ENCODE results near the gene ZC3H12D.

The ZC3H12D gene

DNA sequence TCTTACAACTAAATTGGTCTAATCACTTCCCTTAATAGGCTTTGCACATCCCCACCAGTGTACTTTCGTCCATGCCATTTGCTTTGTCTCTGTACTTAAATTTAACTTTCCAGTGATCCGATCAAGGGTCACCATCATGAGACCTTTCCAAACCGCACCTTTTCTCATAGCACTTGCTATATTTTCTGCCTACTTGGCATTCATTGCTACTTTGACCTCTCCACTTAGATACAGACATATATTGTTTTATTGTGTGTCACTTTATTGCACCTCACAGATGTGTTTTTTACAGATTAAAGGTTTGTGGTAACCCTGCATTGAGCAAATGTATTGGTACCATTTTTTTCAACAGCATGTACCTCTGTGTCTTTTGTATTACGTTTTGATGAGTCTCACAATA is 70.0 kb downstream of the ZC3H12D start:
- no peak overlapping the region for H3K27ac ChIP-seq (ENCODE audit: low read depth, low read length, poor library complexity, severe bottlenecking)
- no peaks in the 10 kb centered on the region for H3K4me1 ChIP-seq (ENCODE audit: insufficient read depth, low read length, severe bottlenecking)
- no peaks in the 10 kb centered on the region for H3K27me3 ChIP-seq (ENCODE audit: insufficient read depth, low read length)

DNA sequence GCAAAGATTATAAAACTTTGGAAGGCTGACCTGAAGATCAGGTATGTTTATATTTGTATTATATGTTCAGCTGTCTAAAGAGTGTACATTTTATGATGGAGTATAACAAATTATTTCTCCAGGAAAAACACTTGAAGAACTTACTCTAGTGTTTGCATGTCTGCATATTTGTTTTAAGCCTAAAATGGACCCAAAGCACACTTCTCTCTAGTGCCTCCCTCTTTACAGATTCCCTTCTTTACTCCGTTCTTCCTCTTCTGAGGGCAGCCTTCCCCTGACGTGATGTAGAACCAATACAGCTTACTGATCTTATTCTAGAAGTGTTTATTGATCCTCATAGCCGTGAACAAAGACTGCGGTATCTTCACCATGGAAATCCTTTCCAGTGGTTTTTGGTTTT is 70.8 kb downstream of the ZC3H12D start:
- Histone ChIP-seq H3K9me2 (ENCODE audit: low read depth, low read length) (no peaks in the 10 kb centered on the region), H3K79me2 (ENCODE audit: insufficient read depth, low read length) (no peaks in the 10 kb centered on the region), H3K27ac (ENCODE audit: low read depth, low read length, poor library complexity, severe bottlenecking) (no peak overlapping the region), H3K9me3 (ENCODE audit: low read length) (no peaks in the 10 kb centered on the region), H4K20me1 (ENCODE audit: insufficient read depth, low read length) (no peaks in the 10 kb centered on the region), H3K9ac (ENCODE audit: low read length) (no peak overlapping the region), H3K36me3 (ENCODE audit: insufficient read depth, low read length) (peaks cover 25% of the 10 kb centered on the region), H3K27me3 (ENCODE audit: insufficient read depth, low read length) (no peaks in the 10 kb centered on the region), H3K4me3 (ENCODE audit: low read depth, low read length, poor library complexity, severe bottlenecking) (no peak overlapping the region), H3K4me2 (ENCODE audit: low read length) (no peak overlapping the region), H3F3A (ENCODE audit: insufficient read depth, low read length) (peaks cover 3% of the 10 kb centered on the region; the same call in 1 of the 2 replicates), H2AFZ (ENCODE audit: low read length) (no peak overlapping the region), H3K4me1 (ENCODE audit: insufficient read depth, low read length, severe bottlenecking) (no peaks in the 10 kb centered on the region)
- TF ChIP-seq CTCF (IDR thresholded peaks at IDR 0.05; ENCODE audit: low read length) (no peak), EZH2 (IDR thresholded peaks at IDR 0.05; ENCODE audit: borderline replicate concordance, low read length) (no peak)

More for the DNA sequence above, 70.0 kb downstream of the ZC3H12D start:
- H2AFZ ChIP-seq (ENCODE audit: low read length), result no peak overlapping the region
- no peaks in the 10 kb centered on the region for H4K20me1 ChIP-seq (ENCODE audit: insufficient read depth, low read length)
- H3K9ac ChIP-seq (ENCODE audit: low read length), result no peak overlapping the region
- H3F3A ChIP-seq (ENCODE audit: insufficient read depth, low read length), result peaks cover 3% of the 10 kb centered on the region; the same call in 1 of the 2 replicates
- H3K79me2 ChIP-seq (ENCODE audit: insufficient read depth, low read length), result no peaks in the 10 kb centered on the region
- H3K9me3 ChIP-seq (ENCODE audit: low read length), result no peaks in the 10 kb centered on the region
- H3K4me3 ChIP-seq (ENCODE audit: low read depth, low read length, poor library complexity, severe bottlenecking), result no peak overlapping the region
- no peaks in the 10 kb centered on the region for H3K9me2 ChIP-seq (ENCODE audit: low read depth, low read length)
- peaks cover 19% of the 10 kb centered on the region for H3K36me3 ChIP-seq (ENCODE audit: insufficient read depth, low read length)
- TF ChIP-seq CTCF (IDR thresholded peaks at IDR 0.05; ENCODE audit: low read length) (no peak), EZH2 (IDR thresholded peaks at IDR 0.05; ENCODE audit: borderline replicate concordance, low read length) (no peak)
- no peak overlapping the region for H3K4me2 ChIP-seq (ENCODE audit: low read length)

- H3K27me3 ChIP-seq (ENCODE audit: insufficient read depth, low read length), result no peaks in the 10 kb centered on the region
- no peaks in the 10 kb centered on the region for H4K20me1 ChIP-seq (ENCODE audit: insufficient read depth, low read length)
- no peak overlapping the region for H3K9ac ChIP-seq (ENCODE audit: low read length)
- H3K4me3 ChIP-seq (ENCODE audit: low read depth, low read length, poor library complexity, severe bottlenecking), result no peak overlapping the region
- no peaks in the 10 kb centered on the region for H3K79me2 ChIP-seq (ENCODE audit: insufficient read depth, low read length)
- H3K4me1 ChIP-seq (ENCODE audit: insufficient read depth, low read length, severe bottlenecking), result no peaks in the 10 kb centered on the region
- peaks cover 3% of the 10 kb centered on the region; the same call in 1 of the 2 replicates for H3F3A ChIP-seq (ENCODE audit: insufficient read depth, low read length)
- H3K36me3 ChIP-seq (ENCODE audit: insufficient read depth, low read length), result peaks cover 39% of the 10 kb centered on the region
- H3K27ac ChIP-seq (ENCODE audit: low read depth, low read length, poor library complexity, severe bottlenecking), result no peak overlapping the region
- H3K4me2 ChIP-seq (ENCODE audit: low read length), result no peak overlapping the region
- no peaks in the 10 kb centered on the region for H3K9me2 ChIP-seq (ENCODE audit: low read depth, low read length)
- no peak overlapping the region for H2AFZ ChIP-seq (ENCODE audit: low read length)
- TF ChIP-seq CTCF (IDR thresholded peaks at IDR 0.05; ENCODE audit: low read length) (no peak), EZH2 (IDR thresholded peaks at IDR 0.05; ENCODE audit: borderline replicate concordance, low read length) (no peak)
- H3K9me3 ChIP-seq (ENCODE audit: low read length), result no peaks in the 10 kb centered on the region
These were observed 74.3 kb downstream of the ZC3H12D start for GRCh38 chr6:149410557-149410956.

Data from OCI-LY1 (cell line).